OCI-LY7 (cell line): Measurements from ENCODE around the gene ZNF518B.

Experiments used
- EZH2phosphoT487 ChIP-seq: fragments of 200-600 bp; sonication (generic); IDR thresholded peaks from 2 replicates; pipeline ENCODE4 v1.6.1; 2018; ENCODE audit warnings: low read depth, borderline replicate concordance, mild to moderate bottlenecking, mixed run types, antibody characterized with exemption, low read length, moderate library complexity, mixed read lengths
- TF ChIP-seq, protein P1 (sequence below): fragments of 200-600 bp; sonication (generic); conservative IDR thresholded peaks from 2 replicates; pipeline ENCODE4 v1.5.1; 2014; ENCODE audit warnings: mild to moderate bottlenecking, antibody characterized with exemption, low read length, moderate library complexity, mixed read lengths

DNA sequence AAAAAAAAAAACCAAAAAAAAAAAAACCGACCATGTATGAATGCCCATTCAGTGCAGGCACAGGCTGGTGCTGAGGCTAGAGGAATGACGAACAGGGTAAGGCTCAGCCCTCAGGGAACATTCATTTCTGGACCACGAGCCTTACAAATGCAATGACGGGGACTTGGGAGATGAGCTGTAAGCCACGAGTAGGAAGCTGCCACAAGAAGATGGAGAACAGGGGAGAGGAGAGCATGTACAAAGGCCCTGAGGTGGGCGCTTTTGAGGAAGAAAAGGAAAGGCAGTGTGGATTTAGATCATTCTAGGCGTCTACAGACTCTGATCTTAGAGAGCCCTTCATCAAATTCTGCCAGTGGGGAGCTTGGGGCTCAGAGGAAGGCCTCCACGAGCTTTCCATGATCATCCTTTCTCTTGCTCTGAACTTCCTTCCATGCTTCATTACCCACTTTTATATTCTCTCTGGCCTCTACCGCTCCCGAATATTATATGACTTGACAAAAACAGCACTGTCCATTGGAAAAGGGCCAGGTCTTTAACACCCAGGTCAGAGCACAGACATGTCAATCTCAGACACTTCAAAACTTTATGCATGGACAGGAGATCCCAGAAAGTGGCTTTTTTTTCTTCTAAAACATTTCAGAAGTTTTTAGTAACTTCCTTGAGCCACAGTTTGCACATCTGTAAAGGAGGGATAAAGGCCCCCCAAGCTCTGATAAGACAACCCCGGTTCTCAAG lies 3.3 kb upstream of the ZNF518B start:
- TF ChIP-seq, protein P1, sequence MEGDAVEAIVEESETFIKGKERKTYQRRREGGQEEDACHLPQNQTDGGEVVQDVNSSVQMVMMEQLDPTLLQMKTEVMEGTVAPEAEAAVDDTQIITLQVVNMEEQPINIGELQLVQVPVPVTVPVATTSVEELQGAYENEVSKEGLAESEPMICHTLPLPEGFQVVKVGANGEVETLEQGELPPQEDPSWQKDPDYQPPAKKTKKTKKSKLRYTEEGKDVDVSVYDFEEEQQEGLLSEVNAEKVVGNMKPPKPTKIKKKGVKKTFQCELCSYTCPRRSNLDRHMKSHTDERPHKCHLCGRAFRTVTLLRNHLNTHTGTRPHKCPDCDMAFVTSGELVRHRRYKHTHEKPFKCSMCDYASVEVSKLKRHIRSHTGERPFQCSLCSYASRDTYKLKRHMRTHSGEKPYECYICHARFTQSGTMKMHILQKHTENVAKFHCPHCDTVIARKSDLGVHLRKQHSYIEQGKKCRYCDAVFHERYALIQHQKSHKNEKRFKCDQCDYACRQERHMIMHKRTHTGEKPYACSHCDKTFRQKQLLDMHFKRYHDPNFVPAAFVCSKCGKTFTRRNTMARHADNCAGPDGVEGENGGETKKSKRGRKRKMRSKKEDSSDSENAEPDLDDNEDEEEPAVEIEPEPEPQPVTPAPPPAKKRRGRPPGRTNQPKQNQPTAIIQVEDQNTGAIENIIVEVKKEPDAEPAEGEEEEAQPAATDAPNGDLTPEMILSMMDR, result no peak
- TF ChIP-seq EZH2phosphoT487, result no peak
